Endothelial cell of umbilical vein (primary cell): ENCODE results near the gene CCNT1. TPM values are rescaled to one million over a fixed set of nuclear protein-coding genes. Genes with fewer than 3 reads are reported as not detected.

ENCODE experiments used
- BruUV-seq: library from RNA; stranded (reverse); fragments of 400-500 nt; replicated peaks from 2 replicates; lab custom pipeline; 2021; lab: Mats Ljungman, UMichigan
- CTCF ChIA-PET: fragments of 300-600, 350-600 bp; sonication (Branson Sonifier 250); formaldehyde crosslinking; loops from one replicate; lab custom pipeline; 2021; ENCODE audit warnings: antibody characterized with exemption, inconsistent platforms; lab: Charles Lee
- POLR2A ChIA-PET: fragments of 300-600, 350-600 bp; sonication (Branson Sonifier 250); formaldehyde crosslinking; loops from one replicate; lab custom pipeline; 2021; ENCODE audit warnings: antibody characterized with exemption, inconsistent platforms; lab: Charles Lee
- DNase-seq: peaks from one replicate; pipeline ENCODE4 v3.0.0-alpha.2; 2011; ENCODE audit warnings: low read depth, low spot score
- FAIRE-seq: peaks from 2 replicates; lab custom pipeline; 2011; peaks lifted over from hg19 to GRCh38; lab: Jason Lieb, UNC
- H2AFZ ChIP-seq: 2 replicates; pipeline ENCODE4 v1.6.0; 2012; ENCODE audit warnings: low read depth, low read length, control low read depth, inconsistent platforms
- H3K27ac ChIP-seq: 2 replicates; pipeline ENCODE4 v1.5.1; 2011; ENCODE audit warnings: low read depth, mild to moderate bottlenecking, control low read depth, low read length, moderate library complexity; ENCODE audit not compliant: insufficient read depth
- H3K27me3 ChIP-seq, 2 experiments: 2 replicates each; pipeline versions ENCODE4 v1.6.0 to v1.6.1; 2011; ENCODE audit warnings: low read length in 2 of 2, mixed read lengths in 1 of 2; ENCODE audit not compliant: control insufficient read depth in 2 of 2, insufficient read depth in 2 of 2
- H3K36me3 ChIP-seq, 2 experiments: 2 replicates in 1 of 2; 3 replicates in 1 of 2; pipeline ENCODE4 v1.5.1; 2011; ENCODE audit warnings: low read length in 2 of 2, mild to moderate bottlenecking in 1 of 2, moderate library complexity in 1 of 2; ENCODE audit not compliant: control insufficient read depth in 2 of 2, insufficient read depth in 2 of 2; ENCODE audit errors: extremely low read depth in 1 of 2
- H3K4me1 ChIP-seq: 3 replicates; pipeline ENCODE4 v1.5.1; 2011; ENCODE audit warnings: mild to moderate bottlenecking, low read length; ENCODE audit not compliant: control insufficient read depth, insufficient read depth; ENCODE audit errors: extremely low read depth
- H3K4me2 ChIP-seq: 2 replicates; pipeline ENCODE4 v1.6.1; 2011; ENCODE audit warnings: low read length, control low read depth, mixed read lengths; ENCODE audit not compliant: insufficient read depth
- H3K4me3 ChIP-seq, 3 experiments: fragments of 200-600 bp in 1 of 3; sonication (generic), shearing (Covaris generic) in 1 of 3; replicated peaks in 1 of 3; 2 replicates each; pipeline ENCODE4 v1.5.1; 2011 to 2016; ENCODE audit warnings: control low read depth in 3 of 3, low read length in 3 of 3, mild to moderate bottlenecking in 2 of 3, inconsistent platforms in 1 of 3, low read depth in 1 of 3, moderate library complexity in 1 of 3; ENCODE audit not compliant: insufficient read depth in 1 of 3
- H3K79me2 ChIP-seq: 2 replicates; pipeline ENCODE4 v1.6.0; 2012; ENCODE audit warnings: low read length, inconsistent platforms; ENCODE audit not compliant: control insufficient read depth, insufficient read depth
- H3K9ac ChIP-seq: replicated peaks from 2 replicates; pipeline ENCODE3; 2011; ENCODE audit warnings: low read length, control low read depth; ENCODE audit not compliant: insufficient read depth; ENCODE audit errors: extremely low read depth
- H3K9me1 ChIP-seq: replicated peaks from 3 replicates; pipeline ENCODE4 v1.6.0; 2011; ENCODE audit warnings: mild to moderate bottlenecking, low read length; ENCODE audit not compliant: control insufficient read depth, insufficient read depth; ENCODE audit errors: extremely low read depth
- H3K9me3 ChIP-seq: replicated peaks from 2 replicates; pipeline ENCODE4 v1.5.1; 2012; ENCODE audit warnings: low read length, inconsistent platforms; ENCODE audit not compliant: control insufficient read depth, insufficient read depth
- H4K20me1 ChIP-seq: replicated peaks from 2 replicates; pipeline ENCODE3; 2011; ENCODE audit warnings: mild to moderate bottlenecking, low read length; ENCODE audit not compliant: control insufficient read depth, insufficient read depth; ENCODE audit errors: extremely low read depth
- CTCF ChIP-seq, 2 donors: IDR thresholded peaks; 1 replicate in 1 of 2; 2 replicates in 1 of 2; pipeline ENCODE4 v1.5.1; 2011; ENCODE audit warnings: low read length in 2 of 2, mild to moderate bottlenecking in 2 of 2, moderate library complexity in 2 of 2, control low read depth in 1 of 2, inconsistent platforms in 1 of 2, low read depth in 1 of 2; ENCODE audit not compliant: insufficient read depth in 1 of 2; ENCODE audit errors: extremely low read depth in 1 of 2
- EZH2 ChIP-seq: IDR thresholded peaks from 2 replicates; pipeline ENCODE4 v1.6.1; 2012; ENCODE audit warnings: borderline replicate concordance, low read depth, mild to moderate bottlenecking, moderate library complexity, low read length, inconsistent platforms; ENCODE audit not compliant: severe bottlenecking
- FOS ChIP-seq: IDR thresholded peaks from 2 replicates; pipeline ENCODE4 v1.6.1; 2011; ENCODE audit warnings: mild to moderate bottlenecking, low read length, moderate library complexity, borderline replicate concordance; ENCODE audit not compliant: insufficient read depth
- GATA2 ChIP-seq: IDR thresholded peaks from 2 replicates; pipeline ENCODE4 v1.7.0; 2011; ENCODE audit warnings: low read depth, mild to moderate bottlenecking, moderate library complexity, mixed read lengths, low read length; ENCODE audit not compliant: insufficient read length, insufficient read depth
- JUN ChIP-seq: IDR thresholded peaks from 2 replicates; pipeline ENCODE4 v1.6.1; 2011; ENCODE audit warnings: borderline replicate concordance, low read depth; ENCODE audit not compliant: insufficient read length, insufficient read depth
- MYC ChIP-seq: IDR thresholded peaks from one replicate; pipeline ENCODE4 v1.6.1; 2011; ENCODE audit warnings: mild to moderate bottlenecking, low read depth, low read length
- POLR2A ChIP-seq: IDR thresholded peaks from 2 replicates; pipeline ENCODE4 v1.6.1; 2012; ENCODE audit warnings: low read depth, mild to moderate bottlenecking, control low read depth, low read length
- POLR2AphosphoS5 ChIP-seq: IDR thresholded peaks from 2 replicates; pipeline ENCODE4 v1.6.1; 2012; ENCODE audit warnings: low read depth, mild to moderate bottlenecking, control low read depth, low read length, moderate library complexity; ENCODE audit not compliant: insufficient read depth
- dilution Hi-C: fragments of 300-500 bp; cut with MboI; formaldehyde crosslinking; loops from one replicate; pipeline ENCODE4 v1.15.0; 2019; ENCODE audit warnings: low sequenced_read_pairs; ENCODE audit not compliant: extremely low pct_ligation_motif_present
- intact Hi-C: fragments of 100-400 bp; cut with micrococcal nuclease; formaldehyde crosslinking; loops from one replicate; pipeline ENCODE4 v1.10.0; 2022
- polyA plus RNA-seq, 4 experiments: library from polyadenylated mRNA; depleted of rRNA in 3 of 4; stranded (reverse) in 3 of 4; unstranded in 1 of 4; fragments of >200 nt; gene quantifications; 2 replicates each; pipeline versions ENCODE4 v1.2.1 to v1.2.3, GENCODE V29; 2011 to 2012; ENCODE audit warnings: missing spikeins in 1 of 4
- total RNA-seq: library from RNA; stranded (reverse); gene quantifications from 2 replicates; pipeline ENCODE4 v1.2.3, GENCODE V29; 2021

CCNT1 gene
- total and polyA plus RNA-seq, 2 donors (not counting 3 experiments of a cell fraction or from before 2014, with no cell fraction given), result 10.6 to 33.0 TPM

GRCh38 chr12:48765753-48766162, 49.3 kb upstream of the CCNT1 start:
- no peaks in the 10 kb centered on the region for H3K79me2 ChIP-seq
- no peaks in the 10 kb centered on the region for H3K4me1 ChIP-seq
- no peak overlapping the region for H3K9ac ChIP-seq
- no peak overlapping the region for H2AFZ ChIP-seq
- ChIA-PET CTCF (interaction anchor here (0.6 to 17.1 kb wide), 4 partner anchors 10 to 30 kb away, joined by 3 to 606 read pairs (median 4); partner anchors contain the start of gene ADCY6), POLR2A (interaction anchor here (0.6 kb wide), 1 partner anchor 33 kb away, joined by 10 read pairs; no protein-coding TSS in a partner anchor)
- dilution Hi-C loops (no loop called here), intact Hi-C loops (no loop called here)
- H3K27me3 ChIP-seq, result no peaks in the 10 kb centered on the region
- FAIRE-seq (no peak), DNase-seq (no peak)
- H4K20me1 ChIP-seq, result no peaks in the 10 kb centered on the region
- TF ChIP-seq MYC, result no peak
- TF ChIP-seq FOS, result no peak
- no peak for TF ChIP-seq JUN
- TF ChIP-seq CTCF (IDR thresholded peaks at IDR 0.05; ENCODE audit: extremely low read depth in 1 of 2, insufficient read depth in 1 of 2, low read depth in 1 of 2, low read length in 2 of 2), result no peak
- TF ChIP-seq POLR2AphosphoS5, result no peak
- no peak for TF ChIP-seq POLR2A
- no peak for TF ChIP-seq GATA2
- TF ChIP-seq EZH2, result no peak
- no peak overlapping the region for H3K4me2 ChIP-seq
- no TSS peak for BruUV-seq
- no peak overlapping the region for H3K4me3 ChIP-seq
- no peak overlapping the region for H3K27ac ChIP-seq
- no peaks in the 10 kb centered on the region for H3K9me1 ChIP-seq
- no peaks in the 10 kb centered on the region for H3K9me3 ChIP-seq
- H3K36me3 ChIP-seq, result peaks cover 0 to 30% of the 10 kb centered on the region in 2 experiments
